ENCODE measurements around the gene GHRL.

Gene GHRL

GRCh38 chr3:10284496-10284895 is 8.3 kb downstream of the GHRL start:
- Mint-ChIP-seq H3K36me3 (ENCODE audit: low read depth) (peaks cover 26% of the 10 kb centered on the region), H3K4me1 (peaks cover 22% of the 10 kb centered on the region), H3K27ac (peak overlapping the region in 2 of 3 experiments; percentile 90 to 91), H3K9me3 (no peaks in the 10 kb centered on the region), H3K27me3 (ENCODE audit: low read depth) (no peaks in the 10 kb centered on the region), H3K4me3 (no peak overlapping the region)
- TF ChIP-seq CTCF (IDR thresholded peaks at IDR 0.05; ENCODE audit: unreplicated experiment in 3 of 3) = no peak

- Mint-ChIP-seq H3K27me3 (ENCODE audit: low read depth) (no peaks in the 10 kb centered on the region), H3K36me3 (ENCODE audit: low read depth) (peaks cover 33% of the 10 kb centered on the region), H3K27ac (peak overlapping the region in 2 of 3 experiments; percentile 82 to 90), H3K9me3 (no peaks in the 10 kb centered on the region), H3K4me1 (peaks cover 22% of the 10 kb centered on the region), H3K4me3 (peak overlapping the region in 1 of 3 experiments; percentile 11)
- no peak for TF ChIP-seq CTCF (IDR thresholded peaks at IDR 0.05; ENCODE audit: unreplicated experiment in 3 of 3)
Observed at GRCh38 chr3:10283638-10284037, 9.1 kb downstream of the GHRL start.

- no peak for TF ChIP-seq CTCF (IDR thresholded peaks at IDR 0.05; ENCODE audit: unreplicated experiment in 3 of 3)
- Mint-ChIP-seq H3K27me3 (ENCODE audit: low read depth) (no peaks in the 10 kb centered on the region), H3K27ac (peak overlapping the region in 2 of 3 experiments; percentile 33 to 60), H3K9me3 (no peaks in the 10 kb centered on the region), H3K4me3 (no peak overlapping the region), H3K4me1 (peaks cover 18% of the 10 kb centered on the region), H3K36me3 (ENCODE audit: low read depth) (peaks cover 45% of the 10 kb centered on the region)
Observed at GRCh38 chr3:10281951-10282350, 10.8 kb downstream of the GHRL start.

GRCh38 chr3:10280571-10280970 is 12.2 kb downstream of the GHRL start:
- TF ChIP-seq CTCF (IDR thresholded peaks at IDR 0.05; ENCODE audit: unreplicated experiment in 3 of 3) = no peak
- Mint-ChIP-seq H3K36me3 (ENCODE audit: low read depth) (peaks cover 48% of the 10 kb centered on the region), H3K9me3 (no peaks in the 10 kb centered on the region), H3K27ac (no peak overlapping the region), H3K4me1 (peaks cover 13% of the 10 kb centered on the region), H3K27me3 (ENCODE audit: low read depth) (no peaks in the 10 kb centered on the region), H3K4me3 (no peak overlapping the region)

- Mint-ChIP-seq H3K36me3 (ENCODE audit: low read depth) (peaks cover 48% of the 10 kb centered on the region), H3K27ac (no peak overlapping the region), H3K9me3 (no peaks in the 10 kb centered on the region), H3K4me1 (peaks cover 12% of the 10 kb centered on the region), H3K4me3 (no peak overlapping the region), H3K27me3 (ENCODE audit: low read depth) (no peaks in the 10 kb centered on the region)
- no peak for TF ChIP-seq CTCF (IDR thresholded peaks at IDR 0.05; ENCODE audit: unreplicated experiment in 3 of 3)
Observed at GRCh38 chr3:10280177-10280529, 12.6 kb downstream of the GHRL start.

- Mint-ChIP-seq H3K4me1 (peaks cover 13% of the 10 kb centered on the region), H3K9me3 (no peaks in the 10 kb centered on the region), H3K36me3 (ENCODE audit: low read depth) (peaks cover 48% of the 10 kb centered on the region), H3K27ac (no peak overlapping the region), H3K27me3 (ENCODE audit: low read depth) (no peaks in the 10 kb centered on the region), H3K4me3 (no peak overlapping the region)
- no peak for TF ChIP-seq CTCF (IDR thresholded peaks at IDR 0.05; ENCODE audit: unreplicated experiment in 3 of 3)
Observed at GRCh38 chr3:10279384-10280176, 13.2 kb downstream of the GHRL start.

All from nephron (organoid).